ENCODE measurements around the gene ANKS4B. TPM values are rescaled to one million over a fixed set of nuclear protein-coding genes. Genes with fewer than 3 reads are reported as not detected.
"Not testable (repeated sequence)": the region's sequence is repeated elsewhere in the genome, so short reads cannot be mapped to it uniquely, and the experiment has no call there.

Gene ANKS4B
- total RNA-seq, 1 donor from 2014 or later: not detected

- TF ChIP-seq CTCF (IDR thresholded peaks at IDR 0.05; ENCODE audit: insufficient read depth, low read length, poor library complexity, severe bottlenecking): no peak
- Histone ChIP-seq H3K36me3 (ENCODE audit: control insufficient read depth, insufficient read depth, low read length) (no peaks in the 10 kb centered on the region), H3K4me3 (ENCODE audit: low read depth, low read length) (no peak overlapping the region), H3K27me3 (ENCODE audit: control insufficient read depth, insufficient read depth, low read length) (no peaks in the 10 kb centered on the region)
- DNase-seq (ENCODE audit: low read depth): no peak
These were observed 31.8 kb downstream of the ANKS4B start for GRCh38 chr16:21265104-21265837.

GRCh38 chr16:21267298-21267697, 33.8 kb downstream of the ANKS4B start:
- no peaks in the 10 kb centered on the region for H3K36me3 ChIP-seq (ENCODE audit: control insufficient read depth, insufficient read depth, low read length)
- H3K4me3 ChIP-seq (ENCODE audit: low read depth, low read length): no peak overlapping the region
- DNase-seq (ENCODE audit: low read depth): no peak
- no peaks in the 10 kb centered on the region for H3K27me3 ChIP-seq (ENCODE audit: control insufficient read depth, insufficient read depth, low read length)
- no peak for TF ChIP-seq CTCF (IDR thresholded peaks at IDR 0.05; ENCODE audit: insufficient read depth, low read length, poor library complexity, severe bottlenecking)

- Histone ChIP-seq H3K4me3 (ENCODE audit: low read depth, low read length) (no peak overlapping the region), H3K36me3 (ENCODE audit: control insufficient read depth, insufficient read depth, low read length) (no peaks in the 10 kb centered on the region), H3K27me3 (ENCODE audit: control insufficient read depth, insufficient read depth, low read length) (no peaks in the 10 kb centered on the region)
- TF ChIP-seq CTCF (IDR thresholded peaks at IDR 0.05; ENCODE audit: insufficient read depth, low read length, poor library complexity, severe bottlenecking): no peak
- DNase-seq (ENCODE audit: low read depth): no peak
These were observed 34.7 kb downstream of the ANKS4B start for GRCh38 chr16:21268236-21268635.

- H3K4me3 ChIP-seq (ENCODE audit: low read depth, low read length): no peak overlapping the region
- H3K27me3 ChIP-seq (ENCODE audit: control insufficient read depth, insufficient read depth, low read length): peaks cover 3% of the 10 kb centered on the region
- TF ChIP-seq CTCF (IDR thresholded peaks at IDR 0.05; ENCODE audit: insufficient read depth, low read length, poor library complexity, severe bottlenecking): no peak
- no peak for DNase-seq (ENCODE audit: low read depth)
- no peaks in the 10 kb centered on the region for H3K36me3 ChIP-seq (ENCODE audit: control insufficient read depth, insufficient read depth, low read length)
These were observed 38.8 kb downstream of the ANKS4B start for GRCh38 chr16:21272253-21272652.

- H3K36me3 ChIP-seq (ENCODE audit: control insufficient read depth, insufficient read depth, low read length); H3K27me3 ChIP-seq (ENCODE audit: control insufficient read depth, insufficient read depth, low read length); DNase-seq (ENCODE audit: low read depth); H3K4me3 ChIP-seq (ENCODE audit: low read depth, low read length): not testable (repeated sequence)
These were observed 39.3 kb downstream of the ANKS4B start for GRCh38 chr16:21272763-21273162.

- no peak for DNase-seq (ENCODE audit: low read depth)
- TF ChIP-seq CTCF (IDR thresholded peaks at IDR 0.05; ENCODE audit: insufficient read depth, low read length, poor library complexity, severe bottlenecking): no peak
- peaks cover 11% of the 10 kb centered on the region for H3K27me3 ChIP-seq (ENCODE audit: control insufficient read depth, insufficient read depth, low read length)
- H3K4me3 ChIP-seq (ENCODE audit: low read depth, low read length): no peak overlapping the region
- no peaks in the 10 kb centered on the region for H3K36me3 ChIP-seq (ENCODE audit: control insufficient read depth, insufficient read depth, low read length)
These were observed 40.8 kb downstream of the ANKS4B start for GRCh38 chr16:21274172-21274726.

Measured in kidney epithelial cell (primary cell).